H9 (cell line): ENCODE data around the gene SLC22A13. TPM values are rescaled to one million over a fixed set of nuclear protein-coding genes. Genes with fewer than 3 reads are reported as not detected.

Source experiments
- DNase-seq: peaks from one replicate; pipeline ENCODE4 v3.0.0-alpha.2; 2017
- H2AFZ ChIP-seq: one replicate; pipeline ENCODE4 v1.6.1; 2013; ENCODE audit warnings: mild to moderate bottlenecking, low read length, control low read depth, moderate library complexity
- H2AK5ac ChIP-seq: 2 replicates; pipeline ENCODE4 v1.6.1; 2013; ENCODE audit warnings: low read length, control low read depth, mixed read lengths; ENCODE audit not compliant: insufficient read length
- H2BK120ac ChIP-seq: one replicate; pipeline ENCODE4 v1.6.1; 2013; ENCODE audit warnings: low read depth, mild to moderate bottlenecking, low read length, control low read depth, inconsistent platforms; ENCODE audit not compliant: poor library complexity, severe bottlenecking
- H2BK12ac ChIP-seq: 2 replicates; pipeline ENCODE4 v1.6.1; 2013; ENCODE audit warnings: low read length, control low read depth, mixed read lengths, low read depth; ENCODE audit not compliant: insufficient read length
- H2BK15ac ChIP-seq: 2 replicates; pipeline ENCODE4 v1.6.1; 2013; ENCODE audit warnings: low read depth, low read length, control low read depth
- H2BK20ac ChIP-seq: one replicate; pipeline ENCODE4 v1.6.1; 2013; ENCODE audit warnings: low read depth, mild to moderate bottlenecking, low read length, control low read depth, inconsistent platforms; ENCODE audit not compliant: poor library complexity, severe bottlenecking
- H2BK5ac ChIP-seq: 2 replicates; pipeline ENCODE4 v1.6.1; 2013; ENCODE audit warnings: low read length, control low read depth, mixed read lengths; ENCODE audit not compliant: insufficient read length
- H3K14ac ChIP-seq: 2 replicates; pipeline ENCODE4 v1.6.1; 2013; ENCODE audit warnings: low read length, control low read depth; ENCODE audit not compliant: insufficient read depth
- H3K18ac ChIP-seq: 2 replicates; pipeline ENCODE4 v1.6.1; 2013; ENCODE audit warnings: low read depth, mild to moderate bottlenecking, mixed read lengths, low read length, control low read depth; ENCODE audit not compliant: insufficient read length
- H3K23ac ChIP-seq: 2 replicates; pipeline ENCODE4 v1.6.1; 2013; ENCODE audit warnings: low read length, control low read depth, mixed read lengths, low read depth; ENCODE audit not compliant: insufficient read length
- H3K23me2 ChIP-seq: 2 replicates; pipeline ENCODE4 v1.6.1; 2013; ENCODE audit warnings: low read depth, mild to moderate bottlenecking, mixed read lengths, low read length, control low read depth; ENCODE audit not compliant: insufficient read length, poor library complexity, severe bottlenecking
- H3K27ac ChIP-seq: 2 replicates; pipeline ENCODE4 v1.5.1; 2013; ENCODE audit warnings: low read length, control low read depth, mixed read lengths, low read depth; ENCODE audit not compliant: insufficient read length
- H3K27me3 ChIP-seq: 2 replicates; pipeline ENCODE4 v1.6.1; 2013; ENCODE audit warnings: low read length, control low read depth, inconsistent platforms; ENCODE audit not compliant: insufficient read depth
- H3K4ac ChIP-seq: 2 replicates; pipeline ENCODE4 v1.6.1; 2013; ENCODE audit warnings: low read depth, mild to moderate bottlenecking, control low read depth, inconsistent platforms, low read length, moderate library complexity
- H3K4me1 ChIP-seq: 2 replicates; pipeline ENCODE4 v1.6.1; 2013; ENCODE audit warnings: low read length, control low read depth, inconsistent platforms; ENCODE audit not compliant: insufficient read depth
- H3K4me2 ChIP-seq: 2 replicates; pipeline ENCODE4 v1.6.1; 2013; ENCODE audit warnings: low read length, control low read depth, mixed read lengths; ENCODE audit not compliant: insufficient read length, insufficient read depth
- H3K56ac ChIP-seq: 2 replicates; pipeline ENCODE4 v1.6.1; 2013; ENCODE audit warnings: low read depth, mild to moderate bottlenecking, mixed read lengths, low read length, control low read depth; ENCODE audit not compliant: insufficient read length
- H3K79me1 ChIP-seq: 2 replicates; pipeline ENCODE4 v1.6.1; 2013; ENCODE audit warnings: low read depth, mild to moderate bottlenecking, moderate library complexity, low read length, control low read depth, inconsistent platforms; ENCODE audit not compliant: insufficient read depth, poor library complexity, severe bottlenecking
- H3K79me2 ChIP-seq: 2 replicates; pipeline ENCODE4 v1.6.1; 2013; ENCODE audit warnings: low read length, control low read depth, inconsistent platforms; ENCODE audit not compliant: insufficient read depth
- H3K9ac ChIP-seq: 2 replicates; pipeline ENCODE4 v1.6.1; 2013; ENCODE audit warnings: low read length, control low read depth, mixed read lengths; ENCODE audit not compliant: insufficient read length; ENCODE audit errors: extremely low read depth
- H3K9me3 ChIP-seq: one replicate; pipeline ENCODE4 v1.6.1; 2013; ENCODE audit warnings: low read depth, low read length, inconsistent platforms; ENCODE audit not compliant: control insufficient read depth
- H3T11ph ChIP-seq: one replicate; pipeline ENCODE4 v1.6.1; 2013; ENCODE audit warnings: mild to moderate bottlenecking, low read length, control low read depth, inconsistent platforms
- H4K20me1 ChIP-seq: one replicate; pipeline ENCODE4 v1.6.1; 2013; ENCODE audit not compliant: control insufficient read depth, insufficient read length, insufficient read depth
- H4K5ac ChIP-seq: 2 replicates; pipeline ENCODE4 v1.6.1; 2013; ENCODE audit warnings: low read depth, mild to moderate bottlenecking, mixed read lengths, low read length, control low read depth; ENCODE audit not compliant: insufficient read length
- H4K8ac ChIP-seq: replicated peaks from 2 replicates; pipeline ENCODE4 v1.6.1; 2013; ENCODE audit warnings: low read length, control low read depth, mixed read lengths, low read depth; ENCODE audit not compliant: insufficient read length
- H4K91ac ChIP-seq: 2 replicates; pipeline ENCODE4 v1.6.1; 2013; ENCODE audit warnings: low read depth, mild to moderate bottlenecking, moderate library complexity, mixed read lengths, low read length, control low read depth; ENCODE audit not compliant: insufficient read length
- H3K27ac Mint-ChIP-seq, 3 experiments: 2 replicates in 2 of 3; 3 replicates in 1 of 3; pipeline ENCODE4 v1.8.0; 2020 to 2021; ENCODE audit warnings: mixed read lengths in 3 of 3, mild to moderate bottlenecking in 1 of 3, moderate library complexity in 1 of 3
- H3K27me3 Mint-ChIP-seq: 2 replicates; pipeline ENCODE4 v1.8.0; 2021; ENCODE audit warnings: low read depth, mild to moderate bottlenecking, moderate library complexity, mixed read lengths
- H3K36me3 Mint-ChIP-seq, 3 experiments: 2 replicates in 2 of 3; 3 replicates in 1 of 3; pipeline ENCODE4 v1.8.0; 2020 to 2021; ENCODE audit warnings: low read depth in 3 of 3, mixed read lengths in 3 of 3; ENCODE audit not compliant: insufficient read depth in 1 of 3
- H3K4me1 Mint-ChIP-seq, 2 experiments: 2 replicates each; pipeline ENCODE4 v1.8.0; 2020; ENCODE audit warnings: mixed read lengths in 2 of 2
- H3K4me3 Mint-ChIP-seq, 2 experiments: 2 replicates in 1 of 2; 3 replicates in 1 of 2; pipeline ENCODE4 v1.8.0; 2020 to 2021; ENCODE audit warnings: mild to moderate bottlenecking in 2 of 2, mixed read lengths in 2 of 2, moderate library complexity in 1 of 2
- H3K9me3 Mint-ChIP-seq, 2 experiments: 2 replicates in 1 of 2; 3 replicates in 1 of 2; pipeline ENCODE4 v1.8.0; 2020; ENCODE audit warnings: mild to moderate bottlenecking in 2 of 2, mixed read lengths in 2 of 2, moderate library complexity in 1 of 2
- CTCF ChIP-seq: fragments of 200-600 bp; sonication (generic); conservative IDR thresholded peaks from 3 replicates; pipeline ENCODE4 v1.8.0; 2021; ENCODE audit warnings: antibody characterized with exemption, mild to moderate bottlenecking
- total RNA-seq: library from RNA; stranded (reverse); gene quantifications from 2 replicates; pipeline ENCODE4 v1.2.1, GENCODE V29; 2021

SLC22A13 gene
- total RNA-seq, 1 experiment from 2014 or later = not detected

GRCh38 chr3:38247366-38248035 is 18.1 kb upstream of the SLC22A13 start:
- Histone ChIP-seq H3T11ph (no peak overlapping the region), H2BK15ac (no peak overlapping the region), H2AK5ac (no peak overlapping the region), H3K18ac (no peak overlapping the region), H3K9me3 (no peaks in the 10 kb centered on the region), H4K5ac (no peak overlapping the region), H2BK12ac (no peak overlapping the region), H3K23me2 (no peaks in the 10 kb centered on the region), H4K91ac (no peak overlapping the region), H3K4ac (no peak overlapping the region), H3K27me3 (no peaks in the 10 kb centered on the region), H3K4me1 (no peaks in the 10 kb centered on the region), H3K9ac (no peak overlapping the region), H2AFZ (no peak overlapping the region), H4K20me1 (no peaks in the 10 kb centered on the region), H2BK20ac (no peak overlapping the region), H3K79me2 (no peaks in the 10 kb centered on the region), H3K79me1 (no peaks in the 10 kb centered on the region), H4K8ac (no peak overlapping the region), H3K27ac (no peak overlapping the region), H3K23ac (no peak overlapping the region), H3K56ac (no peak overlapping the region), H2BK120ac (no peak overlapping the region), H2BK5ac (no peak overlapping the region), H3K4me2 (no peak overlapping the region), H3K14ac (no peak overlapping the region)
- Mint-ChIP-seq H3K9me3 (no peaks in the 10 kb centered on the region), H3K4me1 (peaks cover 0 to 3% of the 10 kb centered on the region in 2 experiments; a peak in 1 of 4 replicates), H3K27ac (no peak overlapping the region), H3K36me3 (peaks cover 16 to 51% (median 50%) of the 10 kb centered on the region in 3 experiments; a peak in 6 of 7 replicates), H3K4me3 (no peak overlapping the region), H3K27me3 (no peaks in the 10 kb centered on the region)
- no peak for DNase-seq
- TF ChIP-seq CTCF = no peak
